MM.1S (cell line): ENCODE data around the gene HGS.
A peak's percentile ranks its signal among the peaks of the same experiment; 100 is the strongest.

Experiments used
- DNase-seq: peaks from one replicate; pipeline ENCODE4 v3.0.0-alpha.2; 2015
- H2AFZ ChIP-seq: fragments of 300-600 bp; sonication (generic); 2 replicates; pipeline ENCODE4 v1.6.0; 2016; ENCODE audit warnings: antibody characterized with exemption, low read length
- H3F3A ChIP-seq: fragments of 300-600 bp; sonication (generic); 2 replicates; pipeline ENCODE4 v1.6.1; 2016; ENCODE audit warnings: mild to moderate bottlenecking, antibody characterized with exemption, low read length, moderate library complexity, mixed read lengths; ENCODE audit not compliant: insufficient read depth
- H3K27ac ChIP-seq: fragments of 300-600 bp; sonication (generic); 2 replicates; pipeline ENCODE4 v1.5.1; 2016; ENCODE audit warnings: mild to moderate bottlenecking, low read length
- H3K27me3 ChIP-seq: fragments of 300-600 bp; sonication (generic); replicated peaks from 2 replicates; pipeline ENCODE4 v1.6.0; 2016; ENCODE audit warnings: low read length; ENCODE audit not compliant: insufficient read depth
- H3K36me3 ChIP-seq: fragments of 300-600 bp; sonication (generic); replicated peaks from 2 replicates; pipeline ENCODE4 v1.6.1; 2016; ENCODE audit warnings: mild to moderate bottlenecking, low read length, mixed read lengths; ENCODE audit not compliant: insufficient read depth
- H3K4me1 ChIP-seq: fragments of 300-600 bp; sonication (generic); 2 replicates; pipeline ENCODE4 v1.6.1; 2016; ENCODE audit warnings: low read length, mixed read lengths
- H3K4me2 ChIP-seq: fragments of 300-600 bp; sonication (generic); 2 replicates; pipeline ENCODE4 v1.6.0; 2016; ENCODE audit warnings: low read depth, low read length
- H3K4me3 ChIP-seq: fragments of 300-600 bp; sonication (generic); 2 replicates; pipeline ENCODE4 v1.5.1; 2016; ENCODE audit warnings: low read length, mixed read lengths
- H3K79me2 ChIP-seq: fragments of 300-600 bp; sonication (generic); 2 replicates; pipeline ENCODE4 v1.6.1; 2016; ENCODE audit warnings: mixed run types, low read length, mixed read lengths
- H3K9ac ChIP-seq: fragments of 300-600 bp; sonication (generic); 2 replicates; pipeline ENCODE4 v1.6.1; 2016; ENCODE audit warnings: low read length, mixed read lengths
- H3K9me2 ChIP-seq: fragments of 300-600 bp; sonication (generic); replicated peaks from 2 replicates; pipeline ENCODE4 v1.6.1; 2016; ENCODE audit warnings: mild to moderate bottlenecking, low read length, mixed read lengths; ENCODE audit not compliant: insufficient read depth
- H3K9me3 ChIP-seq: fragments of 300-600 bp; sonication (generic); replicated peaks from 2 replicates; pipeline ENCODE4 v1.6.1; 2016; ENCODE audit warnings: mild to moderate bottlenecking, low read length, mixed read lengths; ENCODE audit not compliant: insufficient read depth
- H4K20me1 ChIP-seq: fragments of 300-600 bp; sonication (generic); 2 replicates; pipeline ENCODE4 v1.6.1; 2016; ENCODE audit warnings: mild to moderate bottlenecking, low read length, moderate library complexity, mixed read lengths; ENCODE audit not compliant: insufficient read depth
- EZH2 ChIP-seq: fragments of 300-600 bp; sonication (generic); optimal IDR thresholded peaks from 2 replicates; pipeline ENCODE3; 2017; ENCODE audit warnings: low read depth, mild to moderate bottlenecking, antibody characterized with exemption, low read length, mixed read lengths
- EZH2phosphoT487 ChIP-seq: fragments of 300-600 bp; sonication (generic); IDR thresholded peaks from 2 replicates; pipeline ENCODE4 v1.6.1; 2018; ENCODE audit warnings: antibody characterized with exemption, low read length
- TF ChIP-seq, protein P1 (sequence below): fragments of 300-600 bp; sonication (generic); IDR thresholded peaks from 2 replicates; pipeline ENCODE4 v1.5.1; 2016; ENCODE audit warnings: antibody characterized with exemption, low read length, mixed read lengths

HGS gene

DNA sequence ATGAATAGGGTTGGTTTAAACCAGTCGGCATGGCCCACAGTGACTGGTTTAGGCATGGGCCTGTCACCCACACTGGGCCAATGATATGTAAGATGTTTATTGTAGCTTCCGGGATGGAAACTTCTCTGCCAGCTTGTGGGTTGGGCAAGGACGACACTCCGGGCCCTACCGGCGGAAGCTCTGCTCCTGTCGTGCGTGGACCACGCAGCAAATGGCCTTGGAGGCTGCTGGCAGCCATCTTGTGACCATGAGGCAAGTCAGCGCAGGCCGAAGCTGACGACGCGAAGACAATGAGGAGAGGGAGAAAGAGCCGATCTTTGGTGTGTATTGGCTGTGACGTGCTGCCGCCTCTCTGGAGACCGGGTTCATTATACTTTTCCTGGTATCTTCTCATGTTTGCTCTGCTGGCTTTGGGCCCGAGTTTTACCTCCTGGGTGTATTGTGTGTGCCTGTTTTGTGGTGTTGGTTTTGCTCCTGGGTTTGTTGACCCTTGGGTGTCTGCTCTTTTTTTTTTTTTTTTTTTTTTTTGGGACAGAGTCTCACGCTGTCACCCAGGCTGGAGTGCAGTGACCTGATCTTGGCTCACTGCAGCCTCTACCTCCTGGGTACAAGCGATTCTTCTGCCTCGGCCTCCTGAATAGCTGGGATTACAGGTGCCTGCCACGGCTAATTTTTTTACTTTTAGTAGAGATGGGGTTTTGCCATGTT, 43.7 kb downstream of the HGS start:
- Histone ChIP-seq H3K4me1 (peaks cover 8% of the 10 kb centered on the region), H3K27me3 (no peaks in the 10 kb centered on the region), H3K9ac (no peak overlapping the region), H3K9me2 (no peaks in the 10 kb centered on the region), H4K20me1 (no peaks in the 10 kb centered on the region), H3K27ac (no peak overlapping the region), H3K79me2 (no peaks in the 10 kb centered on the region), H3K9me3 (no peaks in the 10 kb centered on the region), H3K36me3 (no peaks in the 10 kb centered on the region), H3K4me2 (no peak overlapping the region), H3K4me3 (no peak overlapping the region), H2AFZ (no peak overlapping the region), H3F3A (peaks cover 7% of the 10 kb centered on the region; the same call in 1 of the 2 replicates)
- no peak for DNase-seq
- TF ChIP-seq EZH2, result no peak
- TF ChIP-seq, protein P1, sequence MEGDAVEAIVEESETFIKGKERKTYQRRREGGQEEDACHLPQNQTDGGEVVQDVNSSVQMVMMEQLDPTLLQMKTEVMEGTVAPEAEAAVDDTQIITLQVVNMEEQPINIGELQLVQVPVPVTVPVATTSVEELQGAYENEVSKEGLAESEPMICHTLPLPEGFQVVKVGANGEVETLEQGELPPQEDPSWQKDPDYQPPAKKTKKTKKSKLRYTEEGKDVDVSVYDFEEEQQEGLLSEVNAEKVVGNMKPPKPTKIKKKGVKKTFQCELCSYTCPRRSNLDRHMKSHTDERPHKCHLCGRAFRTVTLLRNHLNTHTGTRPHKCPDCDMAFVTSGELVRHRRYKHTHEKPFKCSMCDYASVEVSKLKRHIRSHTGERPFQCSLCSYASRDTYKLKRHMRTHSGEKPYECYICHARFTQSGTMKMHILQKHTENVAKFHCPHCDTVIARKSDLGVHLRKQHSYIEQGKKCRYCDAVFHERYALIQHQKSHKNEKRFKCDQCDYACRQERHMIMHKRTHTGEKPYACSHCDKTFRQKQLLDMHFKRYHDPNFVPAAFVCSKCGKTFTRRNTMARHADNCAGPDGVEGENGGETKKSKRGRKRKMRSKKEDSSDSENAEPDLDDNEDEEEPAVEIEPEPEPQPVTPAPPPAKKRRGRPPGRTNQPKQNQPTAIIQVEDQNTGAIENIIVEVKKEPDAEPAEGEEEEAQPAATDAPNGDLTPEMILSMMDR, result no peak
- TF ChIP-seq EZH2phosphoT487, result no peak

DNA sequence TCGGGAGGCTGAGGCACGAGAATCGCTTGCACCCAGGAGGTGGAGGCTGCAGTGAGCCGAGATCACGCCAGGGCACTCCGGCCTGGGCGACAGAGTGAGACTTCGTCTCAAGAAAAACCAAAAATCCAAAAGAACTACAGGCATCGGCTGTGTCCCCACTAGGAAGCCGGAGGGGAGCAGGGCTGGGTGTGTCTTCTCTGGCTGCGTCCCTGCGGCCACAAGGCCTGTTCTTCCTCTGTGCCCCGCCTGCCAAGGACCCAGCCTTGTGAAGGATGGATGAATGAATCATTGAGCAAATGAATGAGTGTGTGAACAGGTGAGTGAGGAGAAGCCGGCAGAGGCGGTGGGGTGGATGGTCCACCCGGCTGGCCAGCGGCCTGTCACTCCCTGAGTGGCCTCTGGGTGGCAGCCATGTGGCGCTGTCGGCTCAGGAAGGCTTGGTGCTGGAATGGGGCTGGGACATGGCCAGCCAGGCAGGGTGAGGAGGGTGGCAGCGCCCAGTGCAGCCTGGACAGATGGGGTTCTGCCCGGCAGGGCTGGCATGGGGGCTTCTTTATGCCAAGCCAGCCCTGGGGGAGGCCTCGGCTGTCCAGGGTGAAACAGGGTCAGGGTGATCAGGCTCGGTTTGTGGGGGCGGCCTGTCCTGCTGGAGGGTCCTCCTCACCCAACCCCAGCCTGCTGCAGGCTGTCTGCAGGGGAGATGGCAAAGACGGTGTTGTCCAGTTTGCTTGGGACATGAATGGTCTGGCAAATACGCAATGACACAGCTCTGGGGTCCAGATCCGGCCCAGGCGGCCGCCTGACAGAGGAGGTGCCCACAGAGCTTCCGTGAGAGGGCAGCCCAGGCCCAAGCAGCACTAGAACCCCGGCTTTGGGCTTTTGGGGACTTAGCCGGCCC, 49.9 kb downstream of the HGS start:
- no peak for TF ChIP-seq EZH2phosphoT487
- TF ChIP-seq, protein P1, result peak; percentile 92
- no peaks in the 10 kb centered on the region for H3K36me3 ChIP-seq
- no peaks in the 10 kb centered on the region for H3F3A ChIP-seq
- peak; percentile 66 for DNase-seq
- H3K9me2 ChIP-seq, result no peaks in the 10 kb centered on the region
- H2AFZ ChIP-seq, result no peak overlapping the region
- H4K20me1 ChIP-seq, result no peaks in the 10 kb centered on the region
- no peaks in the 10 kb centered on the region for H3K79me2 ChIP-seq
- no peak overlapping the region for H3K9ac ChIP-seq
- H3K4me2 ChIP-seq, result no peak overlapping the region; the same call in 1 of the 2 replicates
- H3K9me3 ChIP-seq, result no peaks in the 10 kb centered on the region
- peaks cover 16% of the 10 kb centered on the region for H3K27me3 ChIP-seq
- H3K4me3 ChIP-seq, result no peak overlapping the region
- no peak overlapping the region for H3K27ac ChIP-seq
- 0 out of 2 replicates have a peak, but pooled peaks cover 6% of the 10 kb centered on the region for H3K4me1 ChIP-seq

DNA sequence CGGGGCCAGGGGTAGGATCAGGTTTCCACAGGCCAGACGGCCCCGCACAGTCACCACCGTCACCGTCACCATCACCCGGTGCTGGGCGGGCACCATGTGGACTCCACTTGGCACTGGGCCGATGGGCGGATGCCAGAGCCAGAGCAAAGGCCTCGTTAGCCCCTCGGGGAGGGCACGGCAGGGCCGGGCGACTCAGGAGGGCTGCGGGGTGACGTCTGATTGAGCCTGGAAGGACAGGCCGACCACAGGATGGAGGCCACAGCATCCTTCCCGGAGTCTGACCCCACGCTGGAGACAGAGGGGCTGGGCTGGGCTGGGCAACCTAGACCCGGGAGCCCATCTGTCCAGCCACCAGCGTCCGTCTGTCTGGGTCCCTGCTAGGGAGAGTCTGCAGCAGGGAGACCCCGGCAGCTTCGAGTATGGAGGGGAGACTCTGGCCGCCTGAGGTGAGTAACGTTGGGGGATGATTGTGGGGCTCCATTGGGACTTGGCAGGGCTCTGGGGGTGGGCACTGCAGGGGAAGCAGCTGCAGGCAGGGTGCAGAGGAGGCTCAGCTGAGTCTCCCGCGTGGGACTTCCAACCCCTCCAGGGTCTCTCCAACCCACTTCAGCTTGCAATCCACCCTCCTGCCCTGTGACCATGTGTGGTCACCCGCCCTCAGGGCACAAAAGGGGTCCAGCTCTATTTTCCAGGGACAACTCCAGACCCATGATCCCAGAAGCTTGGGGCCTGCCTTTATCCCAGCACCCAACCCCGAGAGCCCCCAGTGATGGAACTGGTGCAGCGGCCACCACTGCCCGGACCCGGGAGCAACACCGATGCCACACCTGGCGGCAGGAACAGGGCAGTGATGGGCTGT, 50.8 kb downstream of the HGS start:
- no peak overlapping the region for H3K27ac ChIP-seq

More for the DNA sequence above, 50.8 kb downstream of the HGS start:
- Histone ChIP-seq H3K9ac (no peak overlapping the region), H3K4me1 (0 out of 2 replicates have a peak, but pooled peaks cover 6% of the 10 kb centered on the region), H3K4me3 (no peak overlapping the region), H3K79me2 (no peaks in the 10 kb centered on the region), H3K4me2 (no peak overlapping the region), H3F3A (no peaks in the 10 kb centered on the region), H4K20me1 (no peaks in the 10 kb centered on the region), H3K9me3 (no peaks in the 10 kb centered on the region), H3K27me3 (peaks cover 23% of the 10 kb centered on the region), H3K9me2 (no peaks in the 10 kb centered on the region), H2AFZ (no peak overlapping the region), H3K36me3 (no peaks in the 10 kb centered on the region)
- TF ChIP-seq, protein P1, result no peak
- TF ChIP-seq EZH2, result no peak
- DNase-seq, result no peak
